Measurements from ENCODE around the gene MPO.

MPO gene

DNA sequence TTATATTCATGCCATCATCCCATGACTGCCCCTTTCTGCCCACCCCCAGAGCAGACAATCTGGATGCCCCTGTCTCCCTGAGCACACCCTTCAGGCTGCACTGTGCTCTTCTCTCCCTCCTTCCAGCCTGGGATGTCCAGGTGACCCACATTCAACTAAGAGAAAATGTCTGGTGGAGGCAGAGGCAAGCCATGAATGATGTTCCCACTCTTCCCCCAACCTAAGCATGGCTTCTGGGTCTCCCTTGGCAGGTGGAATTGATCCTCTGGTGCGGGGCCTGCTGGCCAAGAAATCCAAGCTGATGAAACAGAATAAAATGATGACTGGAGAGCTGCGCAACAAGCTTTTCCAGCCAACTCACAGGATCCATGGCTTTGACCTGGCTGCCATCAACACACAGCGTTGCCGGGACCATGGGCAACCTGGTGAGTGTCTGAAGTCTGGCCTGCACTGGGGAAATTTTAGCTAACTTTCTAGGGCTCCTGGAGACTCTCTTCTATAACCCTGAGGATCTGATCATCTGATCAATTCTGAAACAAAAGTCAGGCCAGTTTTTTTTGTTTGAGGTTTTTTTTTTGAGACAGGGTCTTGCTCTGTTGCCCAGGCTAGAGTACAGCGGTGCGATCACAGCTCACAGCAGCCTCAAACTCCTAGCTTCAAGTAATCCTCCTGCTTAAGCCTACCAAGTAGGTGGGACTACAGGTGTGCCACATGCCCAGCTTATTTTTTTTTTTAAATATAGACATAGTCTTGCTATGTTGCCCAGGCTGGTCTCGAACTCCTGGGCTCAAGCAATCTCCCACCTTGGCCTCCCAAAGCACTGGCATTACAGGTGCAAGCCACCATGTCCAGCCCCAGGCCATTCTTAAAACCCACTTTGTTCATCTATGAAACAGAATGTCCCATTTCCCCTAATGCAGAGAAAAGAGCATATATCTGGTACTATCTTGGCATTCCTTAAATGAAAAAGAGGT lies 14.5 kb downstream of the MPO start:
- peaks cover 2% of the 10 kb centered on the region; the same call in 1 of the 2 replicates for H3K27me3 ChIP-seq (replicated peaks; ENCODE audit: control insufficient read depth, insufficient read depth, low read length)
- no peaks in the 10 kb centered on the region for H3K36me3 ChIP-seq (ENCODE audit: control insufficient read depth, insufficient read depth, low read length)
- TF ChIP-seq, protein P1, sequence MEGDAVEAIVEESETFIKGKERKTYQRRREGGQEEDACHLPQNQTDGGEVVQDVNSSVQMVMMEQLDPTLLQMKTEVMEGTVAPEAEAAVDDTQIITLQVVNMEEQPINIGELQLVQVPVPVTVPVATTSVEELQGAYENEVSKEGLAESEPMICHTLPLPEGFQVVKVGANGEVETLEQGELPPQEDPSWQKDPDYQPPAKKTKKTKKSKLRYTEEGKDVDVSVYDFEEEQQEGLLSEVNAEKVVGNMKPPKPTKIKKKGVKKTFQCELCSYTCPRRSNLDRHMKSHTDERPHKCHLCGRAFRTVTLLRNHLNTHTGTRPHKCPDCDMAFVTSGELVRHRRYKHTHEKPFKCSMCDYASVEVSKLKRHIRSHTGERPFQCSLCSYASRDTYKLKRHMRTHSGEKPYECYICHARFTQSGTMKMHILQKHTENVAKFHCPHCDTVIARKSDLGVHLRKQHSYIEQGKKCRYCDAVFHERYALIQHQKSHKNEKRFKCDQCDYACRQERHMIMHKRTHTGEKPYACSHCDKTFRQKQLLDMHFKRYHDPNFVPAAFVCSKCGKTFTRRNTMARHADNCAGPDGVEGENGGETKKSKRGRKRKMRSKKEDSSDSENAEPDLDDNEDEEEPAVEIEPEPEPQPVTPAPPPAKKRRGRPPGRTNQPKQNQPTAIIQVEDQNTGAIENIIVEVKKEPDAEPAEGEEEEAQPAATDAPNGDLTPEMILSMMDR (IDR thresholded peaks at IDR 0.05; ENCODE audit: insufficient read depth, low read length, poor library complexity, severe bottlenecking), result no peak
- H3K4me3 ChIP-seq (replicated peaks; ENCODE audit: low read depth, low read length), result no peak overlapping the region
- no peak for DNase-seq (ENCODE audit: extremely low read depth, insufficient read length)

DNA sequence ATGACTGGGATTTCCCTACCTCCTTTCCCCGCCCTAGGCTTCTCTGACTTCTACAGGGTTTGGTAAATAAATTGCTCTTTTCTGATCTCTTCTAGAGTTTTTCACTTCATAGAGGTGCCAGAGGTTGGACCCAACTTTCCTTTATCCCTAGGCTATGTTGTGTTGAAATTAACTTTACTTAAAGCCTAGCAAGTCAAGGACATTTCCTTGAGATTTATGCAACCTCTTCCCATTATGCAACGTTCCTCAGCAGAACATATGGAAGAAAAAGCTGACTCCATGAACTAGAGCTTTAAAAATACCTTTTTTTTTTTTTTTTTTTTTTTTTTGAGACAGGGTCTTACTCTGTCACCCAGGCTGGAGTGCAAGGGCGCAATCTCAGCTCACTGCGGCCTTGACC lies 15.5 kb downstream of the MPO start:
- Histone ChIP-seq H3K27me3 (replicated peaks; ENCODE audit: control insufficient read depth, insufficient read depth, low read length) (peaks cover 2% of the 10 kb centered on the region; the same call in 1 of the 2 replicates), H3K4me3 (replicated peaks; ENCODE audit: low read depth, low read length) (no peak overlapping the region), H3K36me3 (ENCODE audit: control insufficient read depth, insufficient read depth, low read length) (no peaks in the 10 kb centered on the region)
- TF ChIP-seq, protein P1 (IDR thresholded peaks at IDR 0.05; ENCODE audit: insufficient read depth, low read length, poor library complexity, severe bottlenecking), result no peak
- DNase-seq (ENCODE audit: extremely low read depth, insufficient read length), result no peak

DNA sequence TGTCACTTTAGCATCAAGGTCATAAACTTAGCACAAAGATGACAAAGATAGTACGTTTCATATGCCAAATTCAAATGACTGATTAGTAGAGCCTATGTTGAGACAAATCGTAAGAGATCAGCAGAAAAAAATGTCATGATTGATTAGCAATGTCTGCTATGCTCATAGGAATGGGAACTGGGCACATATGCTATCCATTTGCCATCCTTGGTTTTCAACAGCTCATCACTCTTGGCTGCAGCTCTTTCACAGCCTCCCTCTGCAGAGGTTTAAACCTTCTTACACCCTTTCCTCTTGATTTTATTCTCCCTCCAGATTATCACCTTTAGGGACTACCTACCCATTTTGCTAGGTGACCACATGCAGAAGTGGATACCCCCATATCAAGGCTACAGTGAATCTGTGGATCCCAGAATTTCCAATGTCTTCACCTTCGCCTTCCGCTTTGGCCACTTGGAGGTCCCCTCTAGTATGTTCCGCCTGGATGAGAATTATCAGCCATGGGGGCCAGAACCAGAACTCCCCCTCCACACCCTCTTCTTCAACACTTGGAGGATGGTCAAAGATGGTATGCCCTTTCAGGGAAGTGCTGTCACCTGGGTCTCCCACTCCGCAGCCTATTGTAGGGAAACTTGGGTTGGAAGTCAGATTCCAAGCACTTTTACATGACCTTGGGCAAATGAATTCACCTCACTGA lies 16.2 kb downstream of the MPO start:
- no peak overlapping the region for H3K4me3 ChIP-seq (replicated peaks; ENCODE audit: low read depth, low read length)

DNA sequence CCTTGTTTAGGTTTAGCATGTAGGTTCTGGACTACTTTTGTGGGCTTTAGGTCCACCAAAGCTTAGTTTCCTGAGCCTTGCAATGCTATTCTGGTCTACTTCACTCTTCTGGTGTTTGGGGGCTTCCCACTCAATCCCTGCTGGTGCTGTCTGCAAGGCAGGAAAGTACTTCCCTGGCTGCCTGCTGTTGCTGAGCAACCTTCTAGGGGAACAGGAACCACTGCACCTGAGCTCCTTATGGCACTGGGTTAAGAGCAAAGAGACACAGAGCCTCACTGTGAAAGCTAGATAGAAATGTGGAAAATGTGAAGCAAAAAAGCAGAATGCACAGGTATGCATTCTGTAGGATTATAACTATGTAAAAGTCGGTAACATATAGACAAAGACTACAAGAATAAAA lies 17.0 kb downstream of the MPO start:
- Histone ChIP-seq H3K4me3 (replicated peaks; ENCODE audit: low read depth, low read length) (no peak overlapping the region), H3K36me3 (ENCODE audit: control insufficient read depth, insufficient read depth, low read length) (no peaks in the 10 kb centered on the region), H3K27me3 (replicated peaks; ENCODE audit: control insufficient read depth, insufficient read depth, low read length) (peaks cover 2% of the 10 kb centered on the region; the same call in 1 of the 2 replicates)
- TF ChIP-seq, protein P1 (IDR thresholded peaks at IDR 0.05; ENCODE audit: insufficient read depth, low read length, poor library complexity, severe bottlenecking), result no peak
- no peak for DNase-seq (ENCODE audit: extremely low read depth, insufficient read length)

More for the DNA sequence above, 16.2 kb downstream of the MPO start:
- H3K36me3 ChIP-seq (ENCODE audit: control insufficient read depth, insufficient read depth, low read length), result no peaks in the 10 kb centered on the region
- DNase-seq (ENCODE audit: extremely low read depth, insufficient read length), result no peak
- TF ChIP-seq, protein P1 (IDR thresholded peaks at IDR 0.05; ENCODE audit: insufficient read depth, low read length, poor library complexity, severe bottlenecking), result no peak
- H3K27me3 ChIP-seq (replicated peaks; ENCODE audit: control insufficient read depth, insufficient read depth, low read length), result peaks cover 2% of the 10 kb centered on the region; the same call in 1 of the 2 replicates

DNA sequence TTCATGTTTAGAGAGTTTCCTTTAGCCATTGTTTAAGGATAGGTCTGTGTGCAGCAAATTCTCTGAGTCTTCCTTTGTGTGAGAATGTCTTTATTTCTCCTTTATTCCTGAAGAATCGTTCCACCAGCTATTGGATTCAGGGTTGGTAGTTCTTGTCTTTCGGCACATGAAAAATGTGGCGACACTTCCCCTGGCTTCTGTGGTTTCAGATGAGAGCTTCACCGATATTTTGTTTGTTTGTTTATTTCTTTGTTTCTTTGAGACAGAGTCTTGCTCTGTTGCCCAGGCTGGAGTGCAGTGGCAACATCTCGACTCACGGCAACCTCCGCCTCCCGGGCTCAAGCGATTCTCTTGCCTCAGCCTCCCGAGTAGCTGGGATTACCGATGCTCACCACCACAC lies 18.6 kb downstream of the MPO start:
- TF ChIP-seq, protein P1 (IDR thresholded peaks at IDR 0.05; ENCODE audit: insufficient read depth, low read length, poor library complexity, severe bottlenecking), result no peak
- H3K27me3 ChIP-seq (replicated peaks; ENCODE audit: control insufficient read depth, insufficient read depth, low read length), result peaks cover 2% of the 10 kb centered on the region; the same call in 1 of the 2 replicates

More for the DNA sequence above, 18.6 kb downstream of the MPO start:
- Histone ChIP-seq H3K36me3 (ENCODE audit: control insufficient read depth, insufficient read depth, low read length) (no peaks in the 10 kb centered on the region), H3K4me3 (replicated peaks; ENCODE audit: low read depth, low read length) (no peak overlapping the region)
- DNase-seq (ENCODE audit: extremely low read depth, insufficient read length), result no peak
